Stimulated activated naive CD4-positive, alpha-beta T cell treated with Interleukin-2 at 50 U/mL for 16 hours (primary cell): ENCODE measurements around the gene ZNF182.
"Not testable (repeated sequence)": the region's sequence is repeated elsewhere in the genome, so short reads cannot be mapped to it uniquely, and the experiment has no call there.

Experiments
- DNase-seq: peaks from one replicate; lab custom pipeline; 2025; lab: John Stamatoyannopoulos, UW

The ZNF182 gene

GRCh38 chrX:48001260-48001659, 2.5 kb downstream of the ZNF182 start:
- DNase-seq: no peak

- DNase-seq: no peak
Observed at GRCh38 chrX:47992669-47993068, 11.1 kb downstream of the ZNF182 start.

GRCh38 chrX:47992095-47992380, 11.8 kb downstream of the ZNF182 start:
- no peak for DNase-seq

DNA sequence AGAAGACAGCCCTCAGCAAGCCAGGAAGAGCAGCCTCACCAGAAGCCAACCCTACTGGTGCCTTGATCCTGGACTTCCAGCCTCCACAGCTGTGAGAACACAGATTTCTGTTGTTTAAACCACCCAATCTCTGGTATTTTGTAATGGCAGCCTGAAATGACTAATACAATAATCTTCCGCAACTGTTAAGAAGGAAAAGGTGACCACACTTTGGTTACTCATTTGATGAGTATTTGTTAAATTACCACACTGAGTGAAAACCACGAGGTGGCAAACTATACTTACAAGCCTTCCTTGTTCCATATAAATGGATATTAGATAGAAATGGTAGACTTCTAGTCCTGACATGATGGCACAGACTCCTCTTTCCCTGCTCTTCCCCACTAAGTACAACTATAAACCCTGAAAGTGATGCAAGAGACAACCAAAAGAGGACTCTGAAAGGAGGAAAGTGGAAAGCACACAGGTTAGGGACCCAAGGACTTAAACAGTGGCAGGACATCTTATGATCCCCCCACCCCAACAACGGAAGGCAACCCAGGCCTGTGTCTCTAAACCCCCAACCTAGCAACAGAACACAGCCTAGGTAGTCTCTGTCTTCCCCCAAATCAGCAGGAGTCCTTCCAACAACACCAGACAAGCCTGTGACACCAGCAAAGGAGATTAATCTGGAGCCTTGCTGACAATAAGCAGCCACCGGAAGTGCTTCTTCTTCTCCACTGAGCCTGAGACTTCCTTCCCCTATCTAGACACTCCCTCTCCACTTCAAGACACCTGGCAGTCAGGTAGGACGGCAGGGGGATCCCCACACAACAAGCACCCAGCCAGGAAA, 12.3 kb downstream of the ZNF182 start:
- DNase-seq: no peak

GRCh38 chrX:47976254-47977151, 27.3 kb downstream of the ZNF182 start:
- DNase-seq: no peak

DNA sequence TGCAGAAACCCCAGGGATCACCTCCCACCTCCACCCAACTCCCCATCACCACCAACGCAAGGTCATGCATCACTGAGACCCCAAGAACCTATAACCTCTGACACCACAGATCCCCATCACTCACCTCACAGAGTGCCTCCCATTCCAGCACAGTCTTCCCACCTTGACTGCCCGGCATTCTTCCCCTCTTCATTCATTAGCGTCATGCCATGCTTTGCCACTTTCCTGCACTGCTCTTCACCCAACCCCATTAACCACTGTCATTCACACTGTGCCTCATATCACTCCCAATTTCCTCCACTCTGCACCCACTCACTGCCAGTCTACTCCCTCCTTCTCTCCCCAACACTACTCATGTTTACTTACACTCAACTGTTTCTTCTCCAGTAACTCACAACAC, 30.6 kb downstream of the ZNF182 start:
- DNase-seq: no peak

DNA sequence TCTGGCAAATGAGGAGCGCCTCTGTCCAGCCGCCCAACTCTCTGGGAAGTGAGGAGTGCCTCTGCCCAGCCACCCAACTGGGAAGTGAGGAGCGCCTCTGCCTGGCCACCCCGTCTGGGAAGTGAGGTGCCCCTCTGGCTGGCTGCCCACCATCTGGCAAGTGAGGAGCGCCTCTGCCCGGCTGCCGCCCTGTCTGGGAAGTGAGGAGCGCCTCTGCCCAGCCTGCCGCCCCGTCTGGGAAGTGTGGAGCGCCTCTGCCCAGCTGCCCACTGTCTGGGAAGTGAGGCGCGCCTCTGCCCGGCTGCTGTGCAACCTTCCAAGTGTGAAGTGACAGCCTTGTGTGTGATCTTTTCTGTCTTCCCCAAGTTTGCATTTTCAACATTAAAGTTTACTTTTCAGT, 38.3 kb downstream of the ZNF182 start:
- not testable (repeated sequence) for DNase-seq

GRCh38 chrX:47961830-47962229, 42.0 kb downstream of the ZNF182 start:
- DNase-seq: not testable (repeated sequence)

DNA sequence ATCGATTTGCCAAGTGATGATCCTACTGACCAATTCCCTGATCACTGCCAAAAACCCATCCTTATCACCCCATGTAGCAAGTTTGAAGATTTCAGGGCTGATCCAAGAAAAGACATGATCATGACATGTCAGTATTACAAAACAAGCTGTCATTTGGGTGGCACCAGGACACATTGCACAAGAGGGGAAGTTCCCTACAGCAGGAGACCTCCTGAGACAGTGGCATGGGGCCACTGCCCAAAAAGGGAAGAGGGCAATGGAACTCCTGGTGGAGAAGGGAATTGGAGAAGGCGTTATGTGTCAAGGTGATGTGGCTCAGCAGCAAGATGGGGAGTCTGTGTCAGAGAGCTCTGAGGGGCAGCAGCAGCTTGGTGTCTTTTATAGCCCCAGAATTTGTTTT, 43.4 kb downstream of the ZNF182 start:
- no peak for DNase-seq

GRCh38 chrX:47958761-47959342, 44.9 kb downstream of the ZNF182 start:
- no peak for DNase-seq

GRCh38 chrX:47958206-47958605, 45.6 kb downstream of the ZNF182 start:
- DNase-seq: not testable (repeated sequence)

DNA sequence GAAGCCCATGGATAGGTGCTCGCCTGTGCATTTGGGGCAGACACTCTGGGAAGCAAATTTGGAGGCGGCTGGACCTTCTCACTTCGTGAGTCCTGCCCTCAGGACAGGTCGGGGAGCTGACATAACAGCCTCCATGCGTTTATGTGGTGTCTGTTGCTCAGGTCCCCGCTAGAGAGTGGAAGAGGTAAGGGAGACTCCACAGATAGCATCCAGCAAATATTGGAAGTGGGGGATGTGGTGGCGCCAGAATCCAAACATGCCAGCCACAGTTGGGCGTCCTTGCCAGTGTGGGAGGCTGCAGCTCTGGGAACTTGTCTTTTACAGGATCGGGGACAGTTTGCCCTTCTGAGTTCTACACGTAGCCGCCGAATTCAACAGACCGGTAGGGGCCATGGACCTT, 47.8 kb downstream of the ZNF182 start:
- no peak for DNase-seq

GRCh38 chrX:47955295-47955694, 48.5 kb downstream of the ZNF182 start:
- not testable (repeated sequence) for DNase-seq

GRCh38 chrX:47941423-47941822, 62.4 kb downstream of the ZNF182 start:
- no peak for DNase-seq

- DNase-seq: no peak
Observed at GRCh38 chrX:47940448-47940847, 63.3 kb downstream of the ZNF182 start.

DNA sequence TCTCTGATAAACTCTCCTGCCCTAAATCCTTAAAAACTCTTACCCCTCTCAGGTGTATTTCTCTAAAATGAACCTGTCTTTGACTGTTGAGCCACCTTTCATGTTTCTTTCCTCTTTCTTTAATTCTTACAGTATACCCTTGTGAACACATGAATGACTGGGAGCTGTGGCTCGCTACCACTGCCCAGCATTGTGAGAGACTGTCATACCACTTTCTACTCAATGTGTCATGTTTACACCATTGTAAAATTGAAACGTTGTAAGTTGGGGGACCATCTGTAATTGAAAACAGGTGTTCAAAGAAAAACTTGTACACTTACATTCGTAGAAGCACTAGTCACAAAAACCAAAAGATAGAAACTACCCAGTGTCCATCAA, 66.9 kb downstream of the ZNF182 start:
- DNase-seq: no peak

GRCh38 chrX:47936224-47936939, 67.4 kb downstream of the ZNF182 start:
- DNase-seq: no peak

GRCh38 chrX:47933946-47934345, 69.8 kb downstream of the ZNF182 start:
- no peak for DNase-seq

GRCh38 chrX:47931970-47932369, 71.8 kb downstream of the ZNF182 start:
- not testable (repeated sequence) for DNase-seq

GRCh38 chrX:47927212-47927611, 76.6 kb downstream of the ZNF182 start:
- DNase-seq: no peak
